ENCODE results near the gene DDX39B. TPM values are rescaled to one million over a fixed set of nuclear protein-coding genes. Genes with fewer than 3 reads are reported as not detected.

Gene DDX39B
- total RNA-seq, 2 donors from 2014 or later: 198 to 217 TPM

DNA sequence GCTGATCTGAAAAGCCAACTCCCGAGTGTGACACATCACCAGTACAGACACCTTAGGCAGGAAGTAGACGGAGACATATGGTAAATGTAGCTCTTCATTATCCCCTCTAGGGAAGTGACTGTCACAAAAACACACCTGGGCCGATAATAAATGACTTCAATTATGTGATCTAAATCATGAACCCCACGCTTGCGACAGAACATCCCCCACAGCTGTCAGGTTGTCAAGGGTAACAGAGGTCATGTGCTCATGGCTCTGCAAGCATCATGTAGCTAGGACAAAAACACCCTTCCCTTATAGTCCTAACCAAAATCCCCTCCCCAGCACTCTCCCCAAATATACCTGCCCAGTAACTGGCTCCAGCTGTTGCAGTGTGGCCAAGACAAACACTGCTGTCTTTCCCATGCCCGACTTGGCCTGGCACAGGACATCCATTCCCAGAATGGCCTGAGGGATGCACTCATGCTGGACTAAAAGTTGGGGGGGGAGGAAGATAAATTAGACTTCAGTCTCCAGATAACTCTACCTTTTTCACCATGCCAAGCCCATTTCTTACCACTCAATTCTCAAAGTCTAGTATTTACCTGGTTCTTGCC lies 2.9 kb downstream of the DDX39B start:
- ATAC-seq (ENCODE audit: insufficient number of reproducible peaks, low FRiP score, low read depth) (no peak), DNase-seq (ENCODE audit: low spot score) (no peak)
- Histone ChIP-seq H3K27me3 (replicated peaks; ENCODE audit: insufficient read depth) (no peaks in the 10 kb centered on the region), H3K27ac (no peak overlapping the region), H3K9me3 (no peaks in the 10 kb centered on the region), H3K4me1 (ENCODE audit: control insufficient read depth in 1 of 2, low read depth in 2 of 2) (peaks cover 25 to 35% of the 10 kb centered on the region in 2 donors), H3K4me3 (no peak overlapping the region), H3K36me3 (peaks cover 54% of the 10 kb centered on the region)
- TF ChIP-seq, protein P1, sequence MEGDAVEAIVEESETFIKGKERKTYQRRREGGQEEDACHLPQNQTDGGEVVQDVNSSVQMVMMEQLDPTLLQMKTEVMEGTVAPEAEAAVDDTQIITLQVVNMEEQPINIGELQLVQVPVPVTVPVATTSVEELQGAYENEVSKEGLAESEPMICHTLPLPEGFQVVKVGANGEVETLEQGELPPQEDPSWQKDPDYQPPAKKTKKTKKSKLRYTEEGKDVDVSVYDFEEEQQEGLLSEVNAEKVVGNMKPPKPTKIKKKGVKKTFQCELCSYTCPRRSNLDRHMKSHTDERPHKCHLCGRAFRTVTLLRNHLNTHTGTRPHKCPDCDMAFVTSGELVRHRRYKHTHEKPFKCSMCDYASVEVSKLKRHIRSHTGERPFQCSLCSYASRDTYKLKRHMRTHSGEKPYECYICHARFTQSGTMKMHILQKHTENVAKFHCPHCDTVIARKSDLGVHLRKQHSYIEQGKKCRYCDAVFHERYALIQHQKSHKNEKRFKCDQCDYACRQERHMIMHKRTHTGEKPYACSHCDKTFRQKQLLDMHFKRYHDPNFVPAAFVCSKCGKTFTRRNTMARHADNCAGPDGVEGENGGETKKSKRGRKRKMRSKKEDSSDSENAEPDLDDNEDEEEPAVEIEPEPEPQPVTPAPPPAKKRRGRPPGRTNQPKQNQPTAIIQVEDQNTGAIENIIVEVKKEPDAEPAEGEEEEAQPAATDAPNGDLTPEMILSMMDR (IDR thresholded peaks at IDR 0.05): no peak

DNA sequence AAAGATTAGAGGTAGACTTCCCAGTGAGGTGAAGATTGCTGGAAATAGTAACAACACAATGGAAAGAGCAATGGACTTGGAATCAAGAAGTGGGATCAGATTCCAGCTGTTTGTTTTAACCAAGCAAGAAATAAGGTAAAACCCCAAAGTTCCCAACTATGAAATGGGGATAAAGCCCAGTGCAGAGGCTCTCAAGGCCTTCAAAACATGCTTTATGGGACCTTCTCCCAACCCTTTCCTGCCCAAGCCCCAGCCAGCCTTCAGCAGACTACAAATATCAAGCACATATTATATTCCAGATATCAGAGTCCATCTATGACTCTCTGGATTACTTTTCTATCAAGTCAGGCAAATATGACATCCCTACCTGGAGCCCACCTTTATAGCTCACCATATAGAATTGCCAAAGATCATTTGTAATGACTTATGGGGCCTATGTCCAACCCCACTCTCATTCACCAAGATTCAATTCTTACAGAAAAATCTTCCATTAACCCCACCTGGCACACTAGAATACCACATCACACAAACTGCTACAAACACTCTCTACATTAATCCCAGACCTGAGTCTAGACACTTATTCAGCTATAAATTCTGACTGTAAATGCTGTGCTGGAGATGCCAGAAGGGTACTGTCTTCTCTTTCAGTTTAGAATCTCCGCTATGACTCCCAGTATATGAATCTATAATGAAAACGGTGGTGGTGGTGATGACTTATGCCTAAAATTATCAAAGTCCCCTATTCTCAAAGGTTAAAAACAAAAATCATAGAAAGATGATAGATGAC lies 6.1 kb downstream of the DDX39B start:
- Histone ChIP-seq H3K36me3 (peaks cover 71% of the 10 kb centered on the region), H3K27ac (no peak overlapping the region), H3K27me3 (replicated peaks; ENCODE audit: insufficient read depth) (no peaks in the 10 kb centered on the region), H3K9me3 (no peaks in the 10 kb centered on the region), H3K4me1 (ENCODE audit: control insufficient read depth in 1 of 2, low read depth in 2 of 2) (peaks cover 19 to 25% of the 10 kb centered on the region in 2 donors), H3K4me3 (no peak overlapping the region)
- ATAC-seq (ENCODE audit: insufficient number of reproducible peaks, low FRiP score, low read depth) (no peak), DNase-seq (ENCODE audit: low spot score) (no peak)
- TF ChIP-seq, protein P1 (IDR thresholded peaks at IDR 0.05): no peak

DNA sequence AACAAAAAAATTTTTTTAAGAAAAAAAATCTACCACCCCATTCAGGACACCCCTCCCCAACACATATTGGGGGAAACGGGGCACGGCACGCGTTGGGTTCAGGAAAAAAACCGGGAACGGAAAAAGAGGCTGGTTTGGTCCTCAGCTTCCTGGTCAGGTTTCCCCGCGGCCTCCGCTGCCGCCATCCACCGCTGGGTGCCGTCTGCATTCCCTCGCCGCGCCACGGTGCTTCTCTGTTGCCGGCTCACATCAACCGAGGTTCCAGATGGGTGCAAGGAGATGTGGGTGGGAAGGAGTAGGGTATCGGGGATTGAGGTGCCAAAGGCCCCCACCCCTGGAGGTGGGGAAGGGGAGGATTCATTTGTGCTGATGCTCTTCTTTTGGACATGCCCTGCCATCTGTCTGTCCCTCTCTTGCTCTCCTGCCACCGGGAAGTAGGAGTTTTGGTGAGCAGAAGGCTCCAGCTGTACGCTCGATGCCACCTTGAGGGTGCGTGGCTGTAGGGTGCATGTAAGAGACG lies 7.2 kb downstream of the DDX39B start:
- H3K4me3 ChIP-seq: no peak overlapping the region
- no peaks in the 10 kb centered on the region for H3K27me3 ChIP-seq (replicated peaks; ENCODE audit: insufficient read depth)
- H3K36me3 ChIP-seq: peaks cover 77% of the 10 kb centered on the region
- DNase-seq (ENCODE audit: low spot score) (no peak), ATAC-seq (ENCODE audit: insufficient number of reproducible peaks, low FRiP score, low read depth) (no peak)
- TF ChIP-seq, protein P1 (IDR thresholded peaks at IDR 0.05): no peak
- no peaks in the 10 kb centered on the region for H3K9me3 ChIP-seq
- H3K4me1 ChIP-seq (ENCODE audit: control insufficient read depth in 1 of 2, low read depth in 2 of 2): peaks cover 7 to 13% of the 10 kb centered on the region in 2 donors
- H3K27ac ChIP-seq: no peak overlapping the region

DNA sequence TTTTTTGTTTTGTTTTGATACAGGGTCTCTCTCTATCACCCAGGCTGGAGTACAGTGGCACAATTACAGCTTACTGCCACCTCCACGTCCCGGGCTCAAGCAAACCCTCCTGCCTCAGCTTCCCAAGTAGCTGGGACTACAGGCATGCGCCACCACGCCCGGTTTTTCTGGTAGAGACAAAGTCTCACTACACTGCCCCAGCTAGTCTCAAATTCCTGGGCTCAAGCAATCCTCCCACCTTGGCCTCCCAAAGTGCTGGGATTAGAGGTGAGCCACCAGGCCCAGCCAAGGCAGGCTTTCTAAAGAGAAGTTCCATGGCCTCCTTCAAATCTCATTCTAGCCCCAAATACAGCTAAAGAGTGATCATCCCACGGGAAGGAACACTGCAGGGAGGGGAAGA lies 7.8 kb downstream of the DDX39B start:
- Histone ChIP-seq H3K9me3 (no peaks in the 10 kb centered on the region), H3K4me1 (ENCODE audit: control insufficient read depth in 1 of 2, low read depth in 2 of 2) (peaks cover 2 to 7% of the 10 kb centered on the region in 2 donors), H3K36me3 (peaks cover 73% of the 10 kb centered on the region), H3K4me3 (no peak overlapping the region), H3K27me3 (replicated peaks; ENCODE audit: insufficient read depth) (no peaks in the 10 kb centered on the region), H3K27ac (no peak overlapping the region)
- ATAC-seq (ENCODE audit: insufficient number of reproducible peaks, low FRiP score, low read depth) (no peak), DNase-seq (ENCODE audit: low spot score) (no peak)
- TF ChIP-seq, protein P1 (IDR thresholded peaks at IDR 0.05): no peak

DNA sequence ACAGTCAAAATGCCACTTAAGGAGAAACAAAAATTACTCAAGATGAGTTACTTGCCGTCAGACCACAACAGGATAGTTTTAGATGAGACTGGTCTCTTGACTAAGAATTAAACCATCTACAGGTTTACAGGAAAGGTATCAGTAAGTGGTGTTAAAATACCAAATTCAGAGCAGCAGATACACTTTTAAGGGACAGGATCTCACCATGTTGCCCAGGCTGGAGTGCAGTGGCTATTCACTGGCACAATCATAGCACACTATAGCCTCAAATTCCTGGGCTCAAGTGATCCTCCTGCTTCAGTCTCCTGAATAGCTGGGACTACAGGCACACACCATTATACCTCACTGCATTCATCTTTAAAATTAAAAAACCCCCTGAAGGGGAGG lies 8.4 kb downstream of the DDX39B start:
- H3K36me3 ChIP-seq: peaks cover 67% of the 10 kb centered on the region
- TF ChIP-seq, protein P1 (IDR thresholded peaks at IDR 0.05): no peak
- no peaks in the 10 kb centered on the region for H3K27me3 ChIP-seq (replicated peaks; ENCODE audit: insufficient read depth)
- H3K4me1 ChIP-seq (ENCODE audit: control insufficient read depth in 1 of 2, low read depth in 2 of 2): peaks cover 0 to 2% of the 10 kb centered on the region in 2 donors
- ATAC-seq (ENCODE audit: insufficient number of reproducible peaks, low FRiP score, low read depth) (no peak), DNase-seq (ENCODE audit: low spot score) (no peak)
- H3K27ac ChIP-seq: no peak overlapping the region
- H3K4me3 ChIP-seq: no peak overlapping the region
- no peaks in the 10 kb centered on the region for H3K9me3 ChIP-seq
